Natural killer cell (primary cell): Measurements from ENCODE around the gene TACC2. TPM values are rescaled to one million over a fixed set of nuclear protein-coding genes. Genes with fewer than 3 reads are reported as not detected.

Experiments
- ATAC-seq, 3 donors: fragments of 150-1000 bp in 2 of 3; fragments of 200-7000 bp in 1 of 3; cut with Tn5 transposase; 1 replicate in 1 of 3; 2 replicates in 2 of 3; pipeline ENCODE4 v1.10.0; 2021; ENCODE audit warnings: mild to moderate bottlenecking in 2 of 3, moderate library complexity in 2 of 3
- DNase-seq, 2 donors: peaks; one replicate each; pipeline versions ENCODE4 v3.0.0 to v3.0.0-alpha.2; 2013 to 2021; ENCODE audit warnings: mixed read lengths in 1 of 2
- H3K27ac ChIP-seq: one replicate; pipeline ENCODE4 v1.5.1; 2013; ENCODE audit warnings: mild to moderate bottlenecking, low read length
- H3K27me3 ChIP-seq: one replicate; pipeline ENCODE4 v1.6.1; 2013; ENCODE audit warnings: low read length; ENCODE audit not compliant: control insufficient read depth, insufficient read depth
- H3K36me3 ChIP-seq: one replicate; pipeline ENCODE4 v1.6.1; 2013; ENCODE audit warnings: low read length; ENCODE audit not compliant: control insufficient read depth, insufficient read depth
- H3K4me1 ChIP-seq: one replicate; pipeline ENCODE4 v1.6.1; 2013; ENCODE audit warnings: low read length; ENCODE audit not compliant: control insufficient read depth, insufficient read depth
- H3K4me3 ChIP-seq: one replicate; pipeline ENCODE4 v1.5.1; 2013; ENCODE audit warnings: low read length
- H3K9me3 ChIP-seq: one replicate; pipeline ENCODE4 v1.6.1; 2013; ENCODE audit warnings: low read length; ENCODE audit not compliant: control insufficient read depth, insufficient read depth
- H3K27ac Mint-ChIP-seq, 2 donors: one replicate each; pipeline ENCODE4 v1.8.0; 2022; ENCODE audit warnings: mild to moderate bottlenecking in 2 of 2, mixed read lengths in 2 of 2, moderate library complexity in 1 of 2
- H3K27me3 Mint-ChIP-seq, 2 donors: one replicate each; pipeline ENCODE4 v1.8.0; 2022; ENCODE audit warnings: low read depth in 2 of 2, mixed read lengths in 2 of 2
- H3K36me3 Mint-ChIP-seq: one replicate; pipeline ENCODE4 v1.8.0; 2022; ENCODE audit warnings: mixed read lengths
- H3K4me1 Mint-ChIP-seq, 2 donors: one replicate each; pipeline ENCODE4 v1.8.0; 2022; ENCODE audit warnings: mixed read lengths in 2 of 2
- H3K4me3 Mint-ChIP-seq: one replicate; pipeline ENCODE4 v1.8.0; 2022; ENCODE audit warnings: mild to moderate bottlenecking, moderate library complexity, mixed read lengths
- H3K9me3 Mint-ChIP-seq, 2 donors: one replicate each; pipeline ENCODE4 v1.8.0; 2022; ENCODE audit warnings: mixed read lengths in 2 of 2
- CTCF ChIP-seq: fragments of 200-600 bp; IDR thresholded peaks from one replicate; pipeline ENCODE4 v1.8.0; 2022; ENCODE audit warnings: antibody characterized with exemption
- WGBS: methylation state at CpG from one replicate; pipeline ENCODE4 v1.1.7; 2013; ENCODE audit warnings: missing lambda C conversion rate; ENCODE audit not compliant: insufficient coverage; 5-methylcytosine and 5-hydroxymethylcytosine counted together
- intact Hi-C: fragments of 100-400 bp; cut with micrococcal nuclease; formaldehyde crosslinking; loops from one replicate; pipeline ENCODE4 v1.14.2; 2022
- total RNA-seq, 4 donors: library from RNA; stranded (reverse); fragments of 120-200 nt in 1 of 4; gene quantifications; one replicate each; pipeline versions ENCODE4 v1.2.3 to v1.2.4, GENCODE V29; 2013 to 2022

Gene TACC2
- total RNA-seq, 3 donors from 2014 or later (not counting 1 experiment from before 2014, with no cell fraction given): not detected

GRCh38 chr10:122241836-122242235 lies 252.9 kb downstream of the TACC2 start:
- Mint-ChIP-seq H3K4me1 (no peaks in the 10 kb centered on the region), H3K27ac (no peak overlapping the region), H3K4me3 (no peak overlapping the region), H3K9me3 (no peaks in the 10 kb centered on the region), H3K27me3 (peaks cover 3 to 7% of the 10 kb centered on the region in 2 donors), H3K36me3 (no peaks in the 10 kb centered on the region)
- no peak overlapping the region for H3K4me3 ChIP-seq
- ATAC-seq: no peak
- H3K27ac ChIP-seq: no peak overlapping the region
- H3K9me3 ChIP-seq: no peaks in the 10 kb centered on the region
- H3K27me3 ChIP-seq: no peaks in the 10 kb centered on the region
- no peak for TF ChIP-seq CTCF
- WGBS: 94% methylated on average over 8 of the region's 8 CpGs
- intact Hi-C loops: no loop called here
- no peaks in the 10 kb centered on the region for H3K36me3 ChIP-seq
- no peak for DNase-seq
- H3K4me1 ChIP-seq: no peaks in the 10 kb centered on the region

GRCh38 chr10:122243550-122243949 lies 254.6 kb downstream of the TACC2 start:
- Histone ChIP-seq H3K36me3 (no peaks in the 10 kb centered on the region), H3K27me3 (no peaks in the 10 kb centered on the region), H3K4me3 (no peak overlapping the region), H3K4me1 (no peaks in the 10 kb centered on the region), H3K27ac (no peak overlapping the region), H3K9me3 (no peaks in the 10 kb centered on the region)
- H3K9me3 Mint-ChIP-seq: no peaks in the 10 kb centered on the region
- no peaks in the 10 kb centered on the region for H3K4me1 Mint-ChIP-seq
- intact Hi-C loops: no loop called here
- H3K36me3 Mint-ChIP-seq: no peaks in the 10 kb centered on the region
- DNase-seq (no peak), ATAC-seq (no peak)
- no peak for TF ChIP-seq CTCF
- WGBS: 100% methylated on average over 2 of the region's 2 CpGs
- H3K4me3 Mint-ChIP-seq: no peak overlapping the region
- H3K27ac Mint-ChIP-seq: no peak overlapping the region
- H3K27me3 Mint-ChIP-seq: peaks cover 0 to 3% of the 10 kb centered on the region in 2 donors

- H3K27me3 Mint-ChIP-seq: peaks cover 0 to 3% of the 10 kb centered on the region in 2 donors
- DNase-seq: no peak
- intact Hi-C loops: no loop called here
- Histone ChIP-seq H3K27ac (no peak overlapping the region), H3K4me1 (no peaks in the 10 kb centered on the region), H3K9me3 (no peaks in the 10 kb centered on the region), H3K36me3 (no peaks in the 10 kb centered on the region), H3K27me3 (no peaks in the 10 kb centered on the region), H3K4me3 (no peak overlapping the region)
- no peak overlapping the region for H3K4me3 Mint-ChIP-seq
- WGBS: 81% methylated on average over 11 of the region's 11 CpGs
- H3K4me1 Mint-ChIP-seq: no peaks in the 10 kb centered on the region
- H3K36me3 Mint-ChIP-seq: no peaks in the 10 kb centered on the region
- no peak overlapping the region for H3K27ac Mint-ChIP-seq
- no peak for TF ChIP-seq CTCF
- no peak for ATAC-seq
- no peaks in the 10 kb centered on the region for H3K9me3 Mint-ChIP-seq
Observed at GRCh38 chr10:122244001-122244975, 255.3 kb downstream of the TACC2 start.
